ENCODE measurements around the gene ENOX2. TPM values are rescaled to one million over a fixed set of nuclear protein-coding genes. Genes with fewer than 3 reads are reported as not detected.

ENOX2 gene
- total RNA-seq, 1 donor from 2014 or later, result 15.4 TPM

GRCh38 chrX:130726661-130727060, 176.3 kb downstream of the ENOX2 start:
- Mint-ChIP-seq H3K4me1 (ENCODE audit: low read depth, unreplicated experiment) (peaks cover 3% of the 10 kb centered on the region), H3K9me3 (ENCODE audit: unreplicated experiment) (peaks cover 1% of the 10 kb centered on the region), H3K27ac (ENCODE audit: unreplicated experiment) (no peak overlapping the region), H3K27me3 (ENCODE audit: unreplicated experiment) (no peaks in the 10 kb centered on the region), H3K4me3 (ENCODE audit: unreplicated experiment) (no peak overlapping the region), H3K36me3 (ENCODE audit: unreplicated experiment) (peaks cover 5% of the 10 kb centered on the region)
- no peak for DNase-seq
- no peak for TF ChIP-seq CTCF (IDR thresholded peaks at IDR 0.05; ENCODE audit: partially characterized antibody, unreplicated experiment)

- Mint-ChIP-seq H3K9me3 (ENCODE audit: unreplicated experiment) (peaks cover 3% of the 10 kb centered on the region), H3K36me3 (ENCODE audit: unreplicated experiment) (peaks cover 5% of the 10 kb centered on the region), H3K27me3 (ENCODE audit: unreplicated experiment) (no peaks in the 10 kb centered on the region), H3K4me1 (ENCODE audit: low read depth, unreplicated experiment) (peaks cover 9% of the 10 kb centered on the region), H3K4me3 (ENCODE audit: unreplicated experiment) (no peak overlapping the region), H3K27ac (ENCODE audit: unreplicated experiment) (no peak overlapping the region)
- no peak for DNase-seq
- TF ChIP-seq CTCF (IDR thresholded peaks at IDR 0.05; ENCODE audit: partially characterized antibody, unreplicated experiment), result no peak
These were observed 177.5 kb downstream of the ENOX2 start for GRCh38 chrX:130725519-130725918.

DNA sequence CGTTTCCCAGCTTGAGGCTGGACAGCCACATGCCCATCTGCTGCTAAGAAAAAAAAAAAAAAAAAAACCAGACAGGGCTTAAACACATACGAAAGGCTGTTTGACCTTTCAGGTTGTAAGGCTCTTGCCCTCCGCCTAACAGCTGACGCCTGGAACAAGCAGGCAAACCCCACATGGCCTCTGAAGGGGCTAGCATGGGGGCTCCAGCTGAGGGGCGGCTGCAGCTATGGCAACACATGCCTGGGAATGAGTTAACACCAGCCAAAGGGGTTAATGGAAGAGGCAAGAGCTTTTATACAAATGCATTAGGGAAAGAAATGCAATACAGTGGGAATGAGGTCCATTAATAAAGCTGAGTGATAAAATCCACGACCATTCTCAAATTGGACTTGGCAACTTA, 183.6 kb downstream of the ENOX2 start:
- Mint-ChIP-seq H3K27ac (ENCODE audit: unreplicated experiment) (peak overlapping the region; percentile 89), H3K4me1 (ENCODE audit: low read depth, unreplicated experiment) (peaks cover 48% of the 10 kb centered on the region), H3K36me3 (ENCODE audit: unreplicated experiment) (no peaks in the 10 kb centered on the region)

DNA sequence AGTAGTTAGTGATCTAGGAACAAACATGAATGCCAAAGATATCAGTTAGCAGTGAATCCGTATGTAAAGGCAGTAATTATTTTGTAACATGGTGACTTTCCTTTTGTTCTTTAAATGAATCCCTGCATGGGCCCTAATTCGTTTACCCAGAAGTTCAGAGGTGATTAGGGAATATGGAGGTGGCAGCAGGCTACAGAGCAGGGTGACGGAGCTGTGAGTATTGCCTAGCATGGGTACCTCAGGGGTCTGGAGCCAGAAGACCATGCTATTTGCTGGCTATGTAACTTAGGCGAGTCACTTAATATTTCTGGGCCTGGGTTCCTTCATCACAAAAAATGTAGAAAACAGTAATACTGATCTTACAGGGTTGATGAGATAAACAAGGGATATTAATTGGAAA, 184.9 kb downstream of the ENOX2 start:
- Mint-ChIP-seq H3K36me3 (ENCODE audit: unreplicated experiment) (no peaks in the 10 kb centered on the region), H3K9me3 (ENCODE audit: unreplicated experiment) (peaks cover 4% of the 10 kb centered on the region), H3K27me3 (ENCODE audit: unreplicated experiment) (no peaks in the 10 kb centered on the region), H3K27ac (ENCODE audit: unreplicated experiment) (peak overlapping the region; percentile 38), H3K4me1 (ENCODE audit: low read depth, unreplicated experiment) (peaks cover 48% of the 10 kb centered on the region), H3K4me3 (ENCODE audit: unreplicated experiment) (peak overlapping the region; percentile 58)
- DNase-seq, result no peak
- no peak for TF ChIP-seq CTCF (IDR thresholded peaks at IDR 0.05; ENCODE audit: partially characterized antibody, unreplicated experiment)

More for the DNA sequence above, 183.6 kb downstream of the ENOX2 start:
- peaks cover 4% of the 10 kb centered on the region for H3K9me3 Mint-ChIP-seq (ENCODE audit: unreplicated experiment)
- peak overlapping the region; percentile 78 for H3K4me3 Mint-ChIP-seq (ENCODE audit: unreplicated experiment)
- no peaks in the 10 kb centered on the region for H3K27me3 Mint-ChIP-seq (ENCODE audit: unreplicated experiment)
- no peak for TF ChIP-seq CTCF (IDR thresholded peaks at IDR 0.05; ENCODE audit: partially characterized antibody, unreplicated experiment)
- peak; percentile 72 for DNase-seq

- Mint-ChIP-seq H3K27ac (ENCODE audit: unreplicated experiment) (peak overlapping the region; percentile 91), H3K4me3 (ENCODE audit: unreplicated experiment) (no peak overlapping the region), H3K4me1 (ENCODE audit: low read depth, unreplicated experiment) (peaks cover 47% of the 10 kb centered on the region), H3K36me3 (ENCODE audit: unreplicated experiment) (no peaks in the 10 kb centered on the region), H3K9me3 (ENCODE audit: unreplicated experiment) (peaks cover 4% of the 10 kb centered on the region), H3K27me3 (ENCODE audit: unreplicated experiment) (no peaks in the 10 kb centered on the region)
- no peak for TF ChIP-seq CTCF (IDR thresholded peaks at IDR 0.05; ENCODE audit: partially characterized antibody, unreplicated experiment)
- no peak for DNase-seq
These were observed 186.1 kb downstream of the ENOX2 start for GRCh38 chrX:130716781-130717413.

All from glutamatergic neuron (in vitro differentiated cells).